Measurements from ENCODE around the gene MAPK14.

MAPK14 gene

DNA sequence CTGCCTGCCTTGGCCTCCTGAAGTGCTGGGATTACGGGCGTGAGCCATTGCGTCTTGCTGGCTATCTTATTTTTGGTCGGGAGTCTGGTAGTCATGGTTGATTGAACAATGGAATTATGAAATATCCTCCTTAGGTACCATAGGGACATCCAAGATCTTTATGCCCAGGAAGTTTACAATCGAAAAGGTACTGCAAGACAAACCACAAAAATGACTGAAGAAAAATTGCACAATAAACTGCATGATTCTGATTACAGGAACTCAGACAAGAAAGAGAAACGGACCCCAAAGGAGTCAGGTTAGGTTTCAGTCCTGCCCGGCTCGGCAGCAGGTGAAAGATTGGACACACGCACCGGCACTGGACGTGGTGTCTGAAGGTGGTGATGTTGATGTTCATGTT lies 8.4 kb upstream of the MAPK14 start:
- Histone ChIP-seq H3K27ac (ENCODE audit: low read depth, low read length) (no peak overlapping the region), H3F3A (ENCODE audit: control insufficient read depth, insufficient read depth) (no peaks in the 10 kb centered on the region), H3K9me3 (ENCODE audit: control insufficient read depth, insufficient read depth, low read length) (no peaks in the 10 kb centered on the region), H4K20me1 (ENCODE audit: control insufficient read depth, insufficient read depth, low read depth, low read length) (no peaks in the 10 kb centered on the region), H3K36me3 (ENCODE audit: control insufficient read depth, low read length) (no peaks in the 10 kb centered on the region), H3K4me3 (ENCODE audit: low read length) (no peak overlapping the region), H3K9me2 (replicated peaks; ENCODE audit: control insufficient read depth, low read length) (no peaks in the 10 kb centered on the region), H3K27me3 (ENCODE audit: control insufficient read depth, low read length) (peaks cover 12% of the 10 kb centered on the region), H3K4me2 (ENCODE audit: low read length) (no peak overlapping the region), H3K4me1 (ENCODE audit: control insufficient read depth, low read length) (0 out of 2 replicates have a peak, but pooled peaks cover under 1% of the 10 kb centered on the region), H3K79me2 (ENCODE audit: control insufficient read depth, low read length) (no peaks in the 10 kb centered on the region)
- TF ChIP-seq EZH2phosphoT487 (IDR thresholded peaks at IDR 0.05; ENCODE audit: borderline replicate concordance, low read length) = no peak
- TF ChIP-seq CTCF (IDR thresholded peaks at IDR 0.05; ENCODE audit: low read depth, low read length, poor library complexity, severe bottlenecking) = no peak

DNA sequence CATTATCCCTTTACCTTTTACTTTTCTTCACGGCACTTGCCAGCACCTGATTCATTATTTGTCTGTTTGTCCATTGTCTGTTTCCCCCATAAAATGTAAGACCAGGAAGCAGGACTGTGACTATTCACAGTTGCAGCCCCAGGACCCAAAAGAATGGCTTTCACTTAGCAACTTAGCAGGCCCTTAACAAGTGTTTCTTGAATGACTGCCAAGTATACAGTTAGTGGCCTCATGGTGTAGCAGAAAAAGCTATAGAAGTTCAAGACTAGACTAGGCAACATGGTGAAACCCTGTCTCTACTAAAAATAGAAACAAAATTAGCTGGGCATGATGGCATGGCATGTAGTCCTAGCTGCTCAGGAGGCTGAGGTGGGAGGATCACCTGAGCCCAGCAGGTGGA lies 7.5 kb upstream of the MAPK14 start:
- Histone ChIP-seq H3K36me3 (ENCODE audit: control insufficient read depth, low read length) (no peaks in the 10 kb centered on the region), H3K4me2 (ENCODE audit: low read length) (no peak overlapping the region), H4K20me1 (ENCODE audit: control insufficient read depth, insufficient read depth, low read depth, low read length) (no peaks in the 10 kb centered on the region), H3K27me3 (ENCODE audit: control insufficient read depth, low read length) (peaks cover 20% of the 10 kb centered on the region), H3K9me3 (ENCODE audit: control insufficient read depth, insufficient read depth, low read length) (no peaks in the 10 kb centered on the region), H3K27ac (ENCODE audit: low read depth, low read length) (no peak overlapping the region), H3K4me3 (ENCODE audit: low read length) (no peak overlapping the region), H3K79me2 (ENCODE audit: control insufficient read depth, low read length) (no peaks in the 10 kb centered on the region), H3K9me2 (replicated peaks; ENCODE audit: control insufficient read depth, low read length) (no peaks in the 10 kb centered on the region), H3F3A (ENCODE audit: control insufficient read depth, insufficient read depth) (no peaks in the 10 kb centered on the region), H3K4me1 (ENCODE audit: control insufficient read depth, low read length) (0 out of 2 replicates have a peak, but pooled peaks cover 3% of the 10 kb centered on the region)
- no peak for TF ChIP-seq EZH2phosphoT487 (IDR thresholded peaks at IDR 0.05; ENCODE audit: borderline replicate concordance, low read length)
- no peak for TF ChIP-seq CTCF (IDR thresholded peaks at IDR 0.05; ENCODE audit: low read depth, low read length, poor library complexity, severe bottlenecking)

DNA sequence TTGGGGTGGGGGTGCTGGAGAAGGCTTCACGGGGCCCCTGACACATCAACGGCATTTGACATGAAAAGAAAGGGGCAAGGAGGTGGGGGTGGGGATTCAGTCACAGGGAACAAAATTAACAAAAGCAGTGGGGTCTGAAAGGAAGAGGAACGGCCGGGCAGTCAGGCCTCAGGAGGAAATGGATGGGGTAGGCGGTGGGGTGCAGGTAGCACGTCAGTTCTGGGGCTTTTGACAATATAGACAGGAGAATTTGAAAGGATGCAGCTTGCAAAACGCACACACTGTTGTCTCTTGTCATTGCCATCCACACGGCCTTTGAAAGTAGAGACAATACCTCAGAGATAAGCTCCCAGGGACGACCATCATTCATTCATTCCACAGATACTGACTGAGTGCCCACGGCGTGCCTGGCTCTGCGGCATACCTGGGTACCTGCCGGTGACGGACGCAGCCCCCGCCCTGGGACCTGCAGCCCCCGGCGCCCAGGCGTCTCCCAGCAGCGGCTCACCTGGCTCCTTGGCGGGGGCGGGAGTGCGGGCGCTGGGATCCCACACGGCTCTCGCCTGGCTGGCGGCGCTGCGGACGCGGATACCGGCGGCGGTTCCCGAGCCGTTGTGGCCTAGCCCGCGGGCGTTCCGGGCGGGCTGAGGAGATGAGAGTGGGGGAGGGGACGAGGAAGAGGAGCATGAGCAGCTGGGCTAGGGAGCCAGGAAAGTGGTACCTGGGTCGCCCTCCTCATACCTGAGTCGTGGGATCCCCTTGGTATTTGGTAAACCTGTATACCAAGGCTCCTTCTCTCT lies 3.4 kb upstream of the MAPK14 start, which contains the start of gene SLC26A8:
SLC26A8 (minus strand) TSS at position 646 of the 800 bp plus-strand sequence. CDS start 4,934 bp downstream, outside the sequence.
- Histone ChIP-seq H3K9me2 (replicated peaks; ENCODE audit: control insufficient read depth, low read length) (no peaks in the 10 kb centered on the region), H3F3A (ENCODE audit: control insufficient read depth, insufficient read depth) (no peaks in the 10 kb centered on the region), H3K4me3 (ENCODE audit: low read length) (no peak within 1 kb of the TSS), H3K9me3 (ENCODE audit: control insufficient read depth, insufficient read depth, low read length) (no peaks in the 10 kb centered on the region), H4K20me1 (ENCODE audit: control insufficient read depth, insufficient read depth, low read depth, low read length) (no peaks in the 10 kb centered on the region), H3K36me3 (ENCODE audit: control insufficient read depth, low read length) (peaks cover 11% of the 10 kb centered on the region), H3K4me1 (ENCODE audit: control insufficient read depth, low read length) (peaks cover 3% of the 10 kb centered on the region; the same call in 1 of the 2 replicates), H3K27me3 (ENCODE audit: control insufficient read depth, low read length) (peaks cover 21% of the 10 kb centered on the region), H3K4me2 (ENCODE audit: low read length) (peak within 1 kb of the TSS; percentile 14; the same call in 1 of the 2 replicates), H3K27ac (ENCODE audit: low read depth, low read length) (no peak within 1 kb of the TSS), H3K79me2 (ENCODE audit: control insufficient read depth, low read length) (peaks cover 16% of the 10 kb centered on the region)
- TF ChIP-seq EZH2phosphoT487 (IDR thresholded peaks at IDR 0.05; ENCODE audit: borderline replicate concordance, low read length) = no peak
- TF ChIP-seq CTCF (IDR thresholded peaks at IDR 0.05; ENCODE audit: low read depth, low read length, poor library complexity, severe bottlenecking) = no peak
